COLO829 (cell line): Measurements from ENCODE around the gene SOAT2.
A peak's percentile ranks its signal among the peaks of the same experiment; 100 is the strongest.

Source experiments
- DNase-seq: peaks from one replicate; pipeline ENCODE4 v3.0.0; 2012; ENCODE audit warnings: low spot score

The SOAT2 gene

GRCh38 chr12:53065470-53065869, 37.8 kb upstream of the SOAT2 start:
- no peak for DNase-seq

- DNase-seq, result peak; percentile 88
These were observed 37.0 kb upstream of the SOAT2 start for GRCh38 chr12:53065975-53066931.

- DNase-seq, result no peak
These were observed 36.0 kb upstream of the SOAT2 start for GRCh38 chr12:53067074-53067992.

GRCh38 chr12:53067993-53068770, 35.1 kb upstream of the SOAT2 start:
- DNase-seq, result no peak

- DNase-seq, result no peak
These were observed 34.3 kb upstream of the SOAT2 start for GRCh38 chr12:53068811-53069585.

GRCh38 chr12:53069621-53070410, 33.5 kb upstream of the SOAT2 start:
- DNase-seq, result no peak

- no peak for DNase-seq
These were observed 32.3 kb upstream of the SOAT2 start for GRCh38 chr12:53070877-53071492.

- no peak for DNase-seq
These were observed 31.4 kb upstream of the SOAT2 start for GRCh38 chr12:53071591-53072551.

GRCh38 chr12:53073881-53074280, 29.4 kb upstream of the SOAT2 start:
- DNase-seq, result no peak

- no peak for DNase-seq
These were observed 28.8 kb upstream of the SOAT2 start for GRCh38 chr12:53074283-53074998.

GRCh38 chr12:53074999-53075370, 28.3 kb upstream of the SOAT2 start:
- no peak for DNase-seq

GRCh38 chr12:53076461-53076860, 26.8 kb upstream of the SOAT2 start:
- DNase-seq, result no peak

- no peak for DNase-seq
These were observed 26.3 kb upstream of the SOAT2 start for GRCh38 chr12:53077030-53077429.

- DNase-seq, result no peak
These were observed 24.7 kb upstream of the SOAT2 start for GRCh38 chr12:53078425-53079225.

GRCh38 chr12:53079226-53080117, 23.8 kb upstream of the SOAT2 start, which contains the start of gene SPRYD3:
SPRYD3 (minus strand) TSS chr12:53079390; CDS start chr12:53079333, 57 bp downstream.
- peak; percentile 99 for DNase-seq

GRCh38 chr12:53082637-53083175, 20.6 kb upstream of the SOAT2 start:
- no peak for DNase-seq
